HepG2 (cell line): ENCODE measurements around the gene TSEN54. TPM values are rescaled to one million over a fixed set of nuclear protein-coding genes. Genes with fewer than 3 reads are reported as not detected.
A peak's percentile ranks its signal among the peaks of the same experiment; 100 is the strongest.

Source experiments
- AHDC1 ChIP-seq: sonication (generic); formaldehyde crosslinking; IDR thresholded peaks from 2 replicates; pipeline ENCODE4 v1.5.1; 2020; ENCODE audit warnings: mild to moderate bottlenecking, missing genetic modification reagents, borderline replicate concordance
- HMGXB4 ChIP-seq, 2 experiments: sonication (generic) in 1 of 2; formaldehyde crosslinking in 1 of 2; IDR thresholded peaks; 2 replicates each; pipeline versions ENCODE4 v1.4.0 to v1.6.1; 2018 to 2020; ENCODE audit warnings: missing genetic modification reagents in 2 of 2, borderline replicate concordance in 1 of 2, low read depth in 1 of 2, mild to moderate bottlenecking in 1 of 2, missing biosample characterization in 1 of 2
- KLF16 ChIP-seq, 2 experiments: sonication (generic) in 1 of 2; formaldehyde crosslinking in 1 of 2; IDR thresholded peaks; 2 replicates each; pipeline versions ENCODE4 v1.6.1 to v1.8.0; 2016 to 2023; ENCODE audit warnings: missing genetic modification reagents in 2 of 2, missing compliant biosample characterization in 1 of 2
- KLF6 ChIP-seq: IDR thresholded peaks from 2 replicates; pipeline ENCODE4 v1.8.0; 2016; ENCODE audit warnings: missing biosample characterization, missing genetic modification reagents
- ZBTB37 ChIP-seq: sonication (generic); formaldehyde crosslinking; IDR thresholded peaks from 2 replicates; pipeline ENCODE4 v1.4.0; 2020; ENCODE audit warnings: mild to moderate bottlenecking, missing genetic modification reagents
- ZNF235 ChIP-seq: sonication (generic); formaldehyde crosslinking; IDR thresholded peaks from 2 replicates; pipeline ENCODE4 v1.8.1; 2023; ENCODE audit warnings: mild to moderate bottlenecking, missing genetic modification reagents, borderline replicate concordance
- ZNF574 ChIP-seq: sonication (generic); formaldehyde crosslinking; IDR thresholded peaks from 2 replicates; pipeline ENCODE4 v1.4.0; 2020; ENCODE audit warnings: missing genetic modification reagents
- ZNF609 ChIP-seq: sonication (generic); formaldehyde crosslinking; IDR thresholded peaks from 2 replicates; pipeline ENCODE4 v1.4.0; 2020; ENCODE audit warnings: mild to moderate bottlenecking, missing genetic modification reagents, borderline replicate concordance
- ZNF619 ChIP-seq: sonication (generic); formaldehyde crosslinking; IDR thresholded peaks from 2 replicates; pipeline ENCODE4 v1.4.0; 2020; ENCODE audit warnings: mild to moderate bottlenecking, missing genetic modification reagents
- polyA plus RNA-seq, 8 experiments: library from polyadenylated mRNA; depleted of rRNA in 3 of 8; stranded (reverse) in 7 of 8; unstranded in 1 of 8; fragments of >200 nt; fragmentation: Illumina TruSeq in 4 of 8; extraction: Trizol in 4 of 8; gene quantifications; 2 replicates each; pipeline versions ENCODE4 v1.2.1 to v1.2.3, GENCODE V29; 2011 to 2016; ENCODE audit warnings: low read depth in 4 of 8, missing spikeins in 1 of 8, mixed read lengths in 1 of 8; ENCODE audit not compliant: insufficient read depth in 1 of 8
- total RNA-seq, 5 experiments: library from RNA; depleted of rRNA; stranded (reverse); fragments of >200 nt; fragmentation: Illumina TruSeq; extraction: Trizol; gene quantifications; 2 replicates each; pipeline ENCODE4 v1.2.3, GENCODE V29; 2016; ENCODE audit warnings: low read depth in 1 of 5

Gene TSEN54
- total and polyA plus RNA-seq, 2 of the 13 experiments (the other 11 are each of a cell fraction or from before 2014, with no cell fraction given) = 62.9 to 63.3 TPM

- peak in 1 of 2 experiments; percentile 36; a peak in 2 of 4 replicates for TF ChIP-seq KLF16 (CRISPR knock-in tag; IDR thresholded peaks at IDR 0.05)
- TF ChIP-seq HMGXB4 (CRISPR knock-in tag; IDR thresholded peaks at IDR 0.05; ENCODE audit: borderline replicate concordance in 1 of 2, low read depth in 1 of 2) = peak; percentile 94 to 96
- 0 out of 2 replicates have a peak, but pooled peaks have one; percentile 33 for TF ChIP-seq KLF6 (CRISPR knock-in tag)
- TF ChIP-seq ZNF619 (CRISPR knock-in tag) = peak; percentile 69; the same call in 1 of the 2 replicates
- no peak for TF ChIP-seq ZBTB37 (CRISPR knock-in tag)
- TF ChIP-seq ZNF235 (CRISPR knock-in tag) = no peak
- 0 out of 2 replicates have a peak, but pooled peaks have one; percentile 16 for TF ChIP-seq AHDC1
- TF ChIP-seq ZNF574 (CRISPR knock-in tag) = peak; percentile 87
- TF ChIP-seq ZNF609 (CRISPR knock-in tag) = peak; percentile 66; the same call in 1 of the 2 replicates
These were observed 8.9 kb downstream of the TSEN54 start, which contains the start of gene LLGL2 (continued) for GRCh38 chr17:75524970-75525805.
